Right ventricle myocardium inferior (tissue), 1 donor: ENCODE results near the gene CFHR5. TPM values are rescaled to one million over a fixed set of nuclear protein-coding genes. Genes with fewer than 3 reads are reported as not detected.
"Not testable (repeated sequence)": the region's sequence is repeated elsewhere in the genome, so short reads cannot be mapped to it uniquely, and the experiment has no call there.

Experiments used
- ATAC-seq: fragments of 200-7000 bp; cut with Tn5 transposase; one replicate; pipeline ENCODE4 v1.9.1; 2020; ENCODE audit warnings: mild to moderate bottlenecking, moderate library complexity
- DNase-seq: peaks from one replicate; pipeline ENCODE4 v3.0.0; 2021; ENCODE audit errors: missing footprints
- intact Hi-C: fragments of 100-400 bp; cut with DNase I; formaldehyde crosslinking; loops from one replicate; pipeline ENCODE4 v1.11.0; 2022
- long read RNA-seq: library from polyadenylated mRNA; unstranded; transcript quantifications from one replicate; pipeline ENCODE4 v2.0.0, GENCODE V29; 2021
- total RNA-seq: library from RNA; stranded (reverse); fragmentation: NEBNext Ultra II Directional; extraction: Animal tissue kit (Norgen Biotek cat#: 25700); gene quantifications from one replicate; pipeline ENCODE4 v1.2.1, GENCODE V29; 2021
- donor health status: DM: no; HTN: yes; CAD: no; lungs with severe emphysema.

Gene CFHR5
- not detected for total RNA-seq
- long read RNA-seq = 0 reads

GRCh38 chr1:196977278-196977677, at the start of gene CFHR5:
CFHR5 (plus strand) TSS chr1:196977556; CDS start chr1:196977665, 109 bp downstream.
- intact Hi-C loops = no loop called here
- DNase-seq = no peak
- ATAC-seq = no peak

GRCh38 chr1:196932853-196933252, 44.5 kb upstream of the CFHR5 start:
- intact Hi-C loops, ATAC-seq, DNase-seq: not testable (repeated sequence)

- ATAC-seq = no peak
- no peak for DNase-seq
- intact Hi-C loops = no loop called here
These were observed 43.7 kb upstream of the CFHR5 start for GRCh38 chr1:196933531-196934189.

- intact Hi-C loops, ATAC-seq, DNase-seq: not testable (repeated sequence)
These were observed 35.9 kb upstream of the CFHR5 start for GRCh38 chr1:196941474-196941873.

GRCh38 chr1:196943568-196943967, 33.8 kb upstream of the CFHR5 start, which contains the start of gene CFHR2:
CFHR2 (plus strand) TSS chr1:196943738; CDS start chr1:196943881, 143 bp downstream.
- DNase-seq, intact Hi-C loops, ATAC-seq: not testable (repeated sequence)

GRCh38 chr1:196951711-196952394, 25.5 kb upstream of the CFHR5 start:
- ATAC-seq (no peak), DNase-seq (no peak)
- intact Hi-C loops = no loop called here

- no peak for ATAC-seq
- intact Hi-C loops = no loop called here
- no peak for DNase-seq
These were observed 22.6 kb upstream of the CFHR5 start for GRCh38 chr1:196954778-196955177.

- intact Hi-C loops = no loop called here
- DNase-seq = no peak
- ATAC-seq = no peak
These were observed 21.4 kb upstream of the CFHR5 start for GRCh38 chr1:196955926-196956325.

GRCh38 chr1:196960854-196961253, 16.5 kb upstream of the CFHR5 start:
- no peak for DNase-seq
- intact Hi-C loops = no loop called here
- no peak for ATAC-seq

- DNase-seq (no peak), ATAC-seq (no peak)
- intact Hi-C loops = no loop called here
These were observed 7.2 kb upstream of the CFHR5 start for GRCh38 chr1:196970182-196970581.

- intact Hi-C loops = no loop called here
- ATAC-seq = no peak
These were observed 1.1 kb upstream of the CFHR5 start for GRCh38 chr1:196976278-196976677.

GRCh38 chr1:196980859-196981258, 3.5 kb downstream of the CFHR5 start:
- ATAC-seq (no peak), DNase-seq (no peak)
- intact Hi-C loops = no loop called here

More at GRCh38 chr1:196976278-196976677, 1.1 kb upstream of the CFHR5 start:
- DNase-seq = no peak

- ATAC-seq, intact Hi-C loops, DNase-seq: not testable (repeated sequence)
These were observed 4.9 kb downstream of the CFHR5 start for GRCh38 chr1:196982247-196982646.

GRCh38 chr1:196991919-196992651, 14.7 kb downstream of the CFHR5 start:
- ATAC-seq, DNase-seq, intact Hi-C loops: not testable (repeated sequence)

GRCh38 chr1:196993916-196994315, 16.6 kb downstream of the CFHR5 start:
- intact Hi-C loops = no loop called here
- no peak for ATAC-seq

GRCh38 chr1:196997423-196997822, 20.1 kb downstream of the CFHR5 start:
- intact Hi-C loops = no loop called here
- ATAC-seq = no peak

More at GRCh38 chr1:196993916-196994315, 16.6 kb downstream of the CFHR5 start:
- DNase-seq = no peak

GRCh38 chr1:197001828-197002227, 24.5 kb downstream of the CFHR5 start:
- intact Hi-C loops = no loop called here
- ATAC-seq = no peak
- DNase-seq = no peak

More at GRCh38 chr1:196997423-196997822, 20.1 kb downstream of the CFHR5 start:
- no peak for DNase-seq

- intact Hi-C loops = no loop called here
- DNase-seq = no peak
- no peak for ATAC-seq
These were observed 25.8 kb downstream of the CFHR5 start for GRCh38 chr1:197003132-197003531.

- ATAC-seq = no peak
- intact Hi-C loops = no loop called here
- no peak for DNase-seq
These were observed 31.5 kb downstream of the CFHR5 start for GRCh38 chr1:197008861-197009260.
